Kidney tubule cell (primary cell): Measurements from ENCODE around the gene FAM234B.
"Not testable (repeated sequence)": the region's sequence is repeated elsewhere in the genome, so short reads cannot be mapped to it uniquely, and the experiment has no call there.

Source experiments
- DNase-seq: peaks from one replicate; pipeline ENCODE4 v3.0.0-alpha.2; 2018; ENCODE audit warnings: low spot score

The FAM234B gene

DNA sequence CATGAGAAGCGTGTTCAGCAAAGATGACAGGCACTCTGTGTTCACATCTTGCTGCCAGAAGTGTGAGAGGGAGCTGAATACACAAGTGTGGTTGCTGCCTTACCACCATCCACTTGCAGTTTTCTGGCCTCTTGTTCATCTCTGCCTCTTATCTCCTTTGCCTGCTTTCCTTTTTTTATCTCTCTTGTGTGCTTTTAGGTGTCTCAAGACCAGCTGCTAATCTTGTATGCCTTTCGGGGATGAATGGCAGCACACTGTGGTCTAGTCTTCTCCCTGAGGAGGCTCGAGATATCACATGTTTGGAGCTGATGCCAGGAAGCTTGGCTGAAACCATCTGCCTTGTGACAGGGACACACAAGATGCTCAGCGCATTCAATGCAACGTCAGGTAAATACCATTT lies 17.2 kb downstream of the FAM234B start:
- no peak for DNase-seq

DNA sequence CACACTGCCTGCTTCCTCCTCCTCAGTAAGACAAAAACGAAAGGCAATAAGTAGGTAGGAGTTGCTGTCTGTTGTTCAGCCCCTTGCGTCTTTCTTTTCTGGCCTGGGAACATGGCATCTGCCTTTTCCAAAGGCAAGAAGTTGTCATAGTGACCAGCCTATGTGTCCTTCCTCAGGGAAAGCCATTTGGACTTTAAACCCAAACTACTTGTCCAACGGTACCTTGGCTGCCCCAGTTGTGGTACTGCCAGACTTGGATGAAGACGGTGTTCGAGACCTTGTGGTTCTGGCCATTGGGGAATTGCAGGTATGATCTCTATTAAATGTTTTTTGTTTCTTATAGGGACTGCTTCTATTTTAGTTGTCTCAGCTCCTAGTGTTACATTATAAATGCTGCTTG lies 18.5 kb downstream of the FAM234B start:
- no peak for DNase-seq

- no peak for DNase-seq
Measured at GRCh38 chr12:13066014-13066413, 21.8 kb downstream of the FAM234B start.

- DNase-seq: no peak
Measured at GRCh38 chr12:13066459-13066858, 22.3 kb downstream of the FAM234B start.

DNA sequence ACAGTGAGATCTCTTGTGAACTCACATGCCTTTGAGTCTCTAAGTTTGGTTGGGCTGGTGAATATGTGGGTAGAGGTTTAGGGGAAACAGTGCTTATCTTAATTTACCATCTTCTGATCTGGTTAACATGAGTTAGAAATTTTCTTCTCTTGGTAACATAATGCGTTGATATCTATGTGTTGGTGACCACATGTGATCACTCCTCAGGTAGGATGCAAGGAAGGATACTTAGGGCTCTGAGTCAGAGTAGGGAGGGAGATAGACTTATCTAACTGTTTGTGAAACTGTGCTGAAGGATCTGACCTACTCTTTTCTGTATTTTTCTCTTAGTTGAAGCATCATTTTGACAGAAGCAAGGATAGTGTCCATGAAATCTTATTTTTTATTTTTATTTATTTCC lies 23.1 kb downstream of the FAM234B start:
- DNase-seq: no peak

DNA sequence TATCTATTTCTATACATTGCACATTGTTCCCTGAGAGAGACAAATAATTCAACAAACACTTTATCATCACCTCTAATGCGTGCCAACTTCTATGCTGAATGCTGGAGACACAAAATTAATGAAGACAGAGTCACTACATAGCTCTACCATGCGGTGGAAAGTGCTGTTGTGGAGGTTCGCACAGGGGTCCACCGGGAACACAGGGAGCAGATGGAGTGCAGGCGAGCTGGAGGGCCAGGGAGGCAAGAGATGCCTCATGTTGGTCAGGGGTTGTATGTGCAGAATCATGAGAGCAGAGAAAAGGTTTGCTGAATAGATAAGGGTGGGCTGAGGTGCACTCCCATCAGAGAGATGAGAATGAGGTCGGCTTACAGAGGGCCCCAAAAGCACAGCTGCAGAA lies 25.2 kb downstream of the FAM234B start:
- no peak for DNase-seq

DNA sequence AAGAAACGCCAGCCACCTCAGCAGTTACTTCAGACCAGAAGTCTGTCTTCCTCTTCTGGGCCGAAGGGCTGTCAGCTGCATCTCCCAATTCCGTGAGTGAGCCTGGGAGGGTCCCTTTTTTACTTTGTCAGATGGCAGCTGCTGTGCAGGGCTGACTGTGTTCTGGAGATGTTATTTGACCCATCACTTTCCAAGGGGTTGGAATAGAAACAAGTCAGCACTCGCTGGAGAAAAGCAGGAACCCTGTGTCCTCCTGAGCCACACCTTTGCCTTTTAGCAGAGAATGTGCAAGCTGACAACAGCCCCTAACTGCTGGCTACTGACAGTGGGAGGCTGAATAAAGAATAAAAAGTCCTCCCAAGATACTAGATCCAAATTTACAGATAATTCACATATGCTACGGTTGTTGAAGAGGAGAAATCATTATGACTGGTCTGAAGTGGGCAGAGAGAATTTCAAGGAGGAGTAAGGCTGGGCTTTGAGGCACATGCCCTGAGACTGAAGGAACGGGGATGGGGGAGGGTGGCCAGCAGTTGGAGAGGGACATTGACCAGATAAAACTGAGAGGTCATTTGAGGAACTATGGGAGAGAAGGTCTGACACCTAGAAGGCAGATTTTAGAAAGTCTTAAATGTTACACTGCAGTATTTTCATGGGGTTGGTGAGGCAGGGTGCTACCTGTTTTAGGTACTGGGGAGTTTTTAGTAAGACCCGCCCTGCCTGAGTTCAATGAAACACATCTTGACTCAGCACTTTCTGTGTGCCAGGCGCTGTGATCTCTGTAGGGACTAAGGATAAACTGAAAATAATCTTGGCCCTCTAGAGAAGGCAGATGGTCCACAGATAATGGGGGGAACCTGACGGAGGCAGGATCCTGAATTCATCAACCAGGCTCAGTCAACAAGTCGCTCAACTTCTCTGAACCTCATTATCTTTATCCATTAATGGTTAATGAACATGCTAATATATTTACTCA lies 27.4 kb downstream of the FAM234B start:
- DNase-seq: no peak

DNA sequence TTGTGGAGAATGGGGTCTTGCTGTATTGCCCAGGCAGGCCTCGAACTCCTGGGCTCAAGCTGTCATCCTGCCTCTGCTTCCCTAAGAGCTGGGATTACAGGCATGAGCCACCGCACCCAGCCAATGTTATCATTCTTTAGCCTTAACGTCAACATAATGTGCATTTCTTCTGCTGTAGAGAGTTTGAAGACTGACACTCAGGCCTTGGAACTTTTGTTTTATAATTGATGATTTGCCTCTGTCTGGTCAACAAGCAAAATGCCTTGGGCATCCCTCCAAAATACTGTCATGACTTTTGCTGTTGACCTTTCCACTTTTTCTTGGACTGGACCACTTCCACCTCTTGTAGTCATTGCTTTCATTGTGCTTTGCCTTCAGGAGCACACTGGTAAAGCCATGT lies 29.0 kb downstream of the FAM234B start:
- DNase-seq: no peak

GRCh38 chr12:13074396-13075117 lies 30.4 kb downstream of the FAM234B start:
- no peak for DNase-seq

DNA sequence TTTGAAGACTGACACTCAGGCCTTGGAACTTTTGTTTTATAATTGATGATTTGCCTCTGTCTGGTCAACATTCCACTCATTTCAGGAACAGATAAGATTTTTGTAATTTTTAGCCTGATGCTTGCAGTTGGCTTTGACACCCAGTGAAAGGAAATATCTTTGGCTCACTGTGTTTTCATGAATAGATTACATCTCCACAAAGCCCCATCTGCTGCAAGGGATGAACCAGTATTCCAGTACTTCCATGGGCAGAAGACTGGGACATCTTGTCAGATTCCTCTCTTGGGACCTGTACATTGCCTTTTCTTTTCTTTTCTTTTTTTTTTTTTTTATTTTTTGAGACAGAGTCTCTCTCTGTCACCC lies 30.9 kb downstream of the FAM234B start:
- no peak for DNase-seq

DNA sequence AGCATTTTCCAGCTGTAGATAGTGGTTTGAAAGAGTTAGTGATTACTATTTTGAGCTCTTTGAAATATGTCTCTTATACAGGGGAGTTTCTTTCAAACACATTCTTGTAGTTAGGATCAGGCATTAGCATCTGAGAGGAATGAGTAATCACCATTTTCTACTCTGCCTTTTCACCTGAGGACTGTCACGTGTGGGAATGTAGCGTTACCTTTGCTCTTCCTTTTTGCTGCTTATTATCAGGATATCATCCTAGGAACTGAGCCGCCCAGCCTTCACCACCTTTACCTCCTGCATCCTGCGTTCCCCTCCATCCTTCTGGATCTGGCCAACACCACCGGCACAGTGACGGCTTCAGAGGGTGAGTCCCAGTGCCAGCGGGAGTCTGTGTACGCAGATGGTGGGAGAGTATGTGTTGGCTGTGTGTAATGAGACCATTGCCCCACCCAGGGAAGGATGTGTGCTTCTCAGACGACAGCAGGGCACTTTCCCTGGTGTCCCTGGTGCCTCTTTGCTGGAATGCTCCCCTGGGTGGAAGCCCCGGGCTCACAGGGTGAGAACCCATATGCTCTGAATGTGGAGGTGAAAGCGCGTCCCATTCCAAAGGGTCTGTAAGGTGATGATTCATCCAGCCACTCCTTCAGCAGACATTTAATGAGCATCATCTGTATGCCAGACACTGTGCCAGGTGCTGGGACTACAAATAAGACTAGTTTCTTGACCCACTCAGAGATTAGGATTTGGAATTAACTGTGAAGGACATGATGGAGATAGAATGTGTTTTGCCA lies 31.8 kb downstream of the FAM234B start:
- no peak for DNase-seq

GRCh38 chr12:13079440-13079906 lies 35.3 kb downstream of the FAM234B start:
- DNase-seq: no peak

GRCh38 chr12:13080266-13080665 lies 36.1 kb downstream of the FAM234B start:
- no peak for DNase-seq

DNA sequence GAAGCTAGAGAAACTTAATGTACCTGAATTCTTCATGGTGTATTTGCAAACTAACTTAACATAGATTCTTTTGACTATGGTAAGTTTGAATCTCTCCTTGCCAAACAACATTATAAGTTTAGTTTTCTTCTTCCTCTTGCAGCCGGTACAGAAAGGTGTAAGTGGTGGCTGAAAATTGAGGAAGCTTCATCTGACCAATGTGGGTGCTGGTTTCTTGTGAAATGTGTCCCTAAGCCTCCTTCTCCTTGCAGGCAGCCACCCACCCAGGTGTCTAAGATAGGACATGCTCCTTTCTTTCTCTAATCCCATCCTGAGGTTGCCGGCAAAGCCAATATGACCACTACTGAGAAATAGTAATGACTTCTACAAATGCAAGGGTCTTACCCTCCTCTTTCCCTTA lies 38.7 kb downstream of the FAM234B start:
- DNase-seq: no peak

DNA sequence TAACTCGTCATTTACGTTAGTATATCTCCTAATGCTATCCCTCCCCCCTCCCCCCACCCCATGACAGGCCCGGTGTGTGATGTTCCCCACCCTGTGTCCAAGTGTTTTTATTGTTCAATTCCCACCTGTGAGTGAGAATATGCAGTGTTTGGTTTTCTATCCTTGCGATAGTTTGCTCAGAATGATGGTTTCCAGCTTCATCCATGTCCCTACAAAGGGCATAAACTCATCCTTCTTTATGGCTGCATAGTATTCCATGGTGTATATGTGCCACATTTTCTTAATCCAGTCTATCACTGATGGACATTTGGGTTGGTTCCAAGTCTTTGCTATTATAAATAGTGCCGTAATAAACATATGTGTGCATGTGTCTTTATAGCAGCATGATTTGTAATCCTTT lies 39.5 kb downstream of the FAM234B start:
- DNase-seq: not testable (repeated sequence)

- DNase-seq: peak; percentile 42
Measured at GRCh38 chr12:13084898-13085640, 40.9 kb downstream of the FAM234B start.

- DNase-seq: no peak
Measured at GRCh38 chr12:13085968-13086686, 41.9 kb downstream of the FAM234B start.

- DNase-seq: no peak
Measured at GRCh38 chr12:13087766-13088165, 43.6 kb downstream of the FAM234B start.

DNA sequence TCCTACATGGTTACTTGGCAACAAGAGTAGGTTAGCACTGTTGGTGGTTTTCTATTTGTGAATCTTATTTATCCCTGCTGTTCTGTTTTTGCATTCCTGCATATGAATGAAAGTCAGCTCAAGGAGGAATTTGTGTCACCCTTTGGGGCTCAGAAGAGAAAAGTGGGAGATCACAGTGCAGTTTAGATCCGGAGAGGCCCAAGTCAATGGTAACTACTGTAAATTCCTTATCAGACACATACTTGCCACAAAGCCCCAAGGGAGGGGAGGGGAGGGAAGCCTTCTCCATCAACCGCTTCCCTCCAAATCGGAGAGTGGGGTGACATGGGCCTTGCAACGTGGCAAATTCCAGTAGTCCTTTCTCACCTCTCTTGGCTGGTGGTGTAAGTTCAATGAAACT lies 44.3 kb downstream of the FAM234B start:
- no peak for DNase-seq

- no peak for DNase-seq
Measured at GRCh38 chr12:13090054-13090453, 45.9 kb downstream of the FAM234B start.

GRCh38 chr12:13091832-13092231 lies 47.7 kb downstream of the FAM234B start:
- DNase-seq: no peak
